ENCODE results near the gene SPATC1L. TPM values are rescaled to one million over a fixed set of nuclear protein-coding genes. Genes with fewer than 3 reads are reported as not detected.

The SPATC1L gene
- polyA plus RNA-seq, 1 donor from 2014 or later = 20.6 TPM

DNA sequence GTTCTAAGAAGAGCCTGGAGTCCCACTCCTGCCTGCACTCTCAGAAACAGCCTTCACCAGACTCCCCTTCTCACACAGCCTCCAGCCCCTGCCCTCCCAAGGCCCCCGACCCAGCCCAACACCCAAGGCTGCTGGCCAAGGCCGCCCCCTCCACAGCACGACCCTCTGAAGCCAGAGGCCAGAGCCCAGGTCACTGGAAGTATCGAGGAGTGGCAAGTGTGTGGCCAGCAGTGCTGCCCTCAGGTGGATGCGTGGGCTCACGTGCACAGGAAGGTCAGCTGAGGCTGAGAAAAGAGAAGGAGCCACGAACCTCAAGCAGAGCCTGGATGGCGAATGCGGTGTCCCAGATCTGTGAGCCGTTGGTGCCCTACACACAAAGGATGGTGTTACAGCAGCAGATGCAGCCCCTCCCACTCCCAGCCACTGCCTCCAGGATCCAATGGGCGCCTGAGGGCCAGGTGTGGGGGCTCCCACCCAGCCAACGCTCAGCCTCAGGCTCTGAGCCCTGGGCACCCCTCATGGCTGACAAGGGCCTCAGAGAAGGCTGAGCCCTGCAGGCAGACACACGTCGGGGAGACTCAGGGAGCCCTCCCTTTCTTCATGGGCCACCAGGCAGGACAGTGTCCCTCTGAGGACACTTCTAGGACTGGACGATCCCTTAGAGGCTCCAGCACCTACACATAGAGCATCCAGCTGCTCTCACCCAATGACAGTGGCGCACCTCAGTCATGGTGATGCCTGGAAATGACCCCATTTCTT, 26.3 kb upstream of the SPATC1L start:
- Histone ChIP-seq H3K79me2 (replicated peaks; ENCODE audit: insufficient read depth, low read length) (no peaks in the 10 kb centered on the region), H3K27ac (ENCODE audit: low read length) (no peak overlapping the region), H3K27me3 (ENCODE audit: insufficient read depth, low read depth, low read length) (no peaks in the 10 kb centered on the region), H3K4me2 (ENCODE audit: low read length) (no peak overlapping the region), H3F3A (ENCODE audit: insufficient read depth, low read length, poor library complexity, severe bottlenecking) (no peaks in the 10 kb centered on the region), H2AFZ (ENCODE audit: low read depth, low read length) (no peak overlapping the region), H3K9me3 (ENCODE audit: low read length) (no peaks in the 10 kb centered on the region), H3K4me3 (ENCODE audit: low read length) (no peak overlapping the region), H4K20me1 (ENCODE audit: insufficient read depth) (no peaks in the 10 kb centered on the region), H3K9me2 (ENCODE audit: insufficient read depth, low read length) (no peaks in the 10 kb centered on the region), H3K9ac (ENCODE audit: low read length) (no peak overlapping the region), H3K36me3 (ENCODE audit: insufficient read depth, low read length) (no peaks in the 10 kb centered on the region)
- TF ChIP-seq EZH2 (IDR thresholded peaks at IDR 0.05; ENCODE audit: borderline replicate concordance, insufficient read depth, low read length, poor library complexity, severe bottlenecking) = no peak
- no peak for TF ChIP-seq TAF1 (IDR thresholded peaks at IDR 0.05; ENCODE audit: low read depth)
- TF ChIP-seq, protein P1, sequence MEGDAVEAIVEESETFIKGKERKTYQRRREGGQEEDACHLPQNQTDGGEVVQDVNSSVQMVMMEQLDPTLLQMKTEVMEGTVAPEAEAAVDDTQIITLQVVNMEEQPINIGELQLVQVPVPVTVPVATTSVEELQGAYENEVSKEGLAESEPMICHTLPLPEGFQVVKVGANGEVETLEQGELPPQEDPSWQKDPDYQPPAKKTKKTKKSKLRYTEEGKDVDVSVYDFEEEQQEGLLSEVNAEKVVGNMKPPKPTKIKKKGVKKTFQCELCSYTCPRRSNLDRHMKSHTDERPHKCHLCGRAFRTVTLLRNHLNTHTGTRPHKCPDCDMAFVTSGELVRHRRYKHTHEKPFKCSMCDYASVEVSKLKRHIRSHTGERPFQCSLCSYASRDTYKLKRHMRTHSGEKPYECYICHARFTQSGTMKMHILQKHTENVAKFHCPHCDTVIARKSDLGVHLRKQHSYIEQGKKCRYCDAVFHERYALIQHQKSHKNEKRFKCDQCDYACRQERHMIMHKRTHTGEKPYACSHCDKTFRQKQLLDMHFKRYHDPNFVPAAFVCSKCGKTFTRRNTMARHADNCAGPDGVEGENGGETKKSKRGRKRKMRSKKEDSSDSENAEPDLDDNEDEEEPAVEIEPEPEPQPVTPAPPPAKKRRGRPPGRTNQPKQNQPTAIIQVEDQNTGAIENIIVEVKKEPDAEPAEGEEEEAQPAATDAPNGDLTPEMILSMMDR (IDR thresholded peaks at IDR 0.05; ENCODE audit: poor library complexity, severe bottlenecking) = no peak
- TF ChIP-seq RAD21 (conservative IDR thresholded peaks at IDR 0.05) = no peak
- no peak for TF ChIP-seq SMC3 (conservative IDR thresholded peaks at IDR 0.05; ENCODE audit: poor library complexity)
- TF ChIP-seq, protein P2, sequence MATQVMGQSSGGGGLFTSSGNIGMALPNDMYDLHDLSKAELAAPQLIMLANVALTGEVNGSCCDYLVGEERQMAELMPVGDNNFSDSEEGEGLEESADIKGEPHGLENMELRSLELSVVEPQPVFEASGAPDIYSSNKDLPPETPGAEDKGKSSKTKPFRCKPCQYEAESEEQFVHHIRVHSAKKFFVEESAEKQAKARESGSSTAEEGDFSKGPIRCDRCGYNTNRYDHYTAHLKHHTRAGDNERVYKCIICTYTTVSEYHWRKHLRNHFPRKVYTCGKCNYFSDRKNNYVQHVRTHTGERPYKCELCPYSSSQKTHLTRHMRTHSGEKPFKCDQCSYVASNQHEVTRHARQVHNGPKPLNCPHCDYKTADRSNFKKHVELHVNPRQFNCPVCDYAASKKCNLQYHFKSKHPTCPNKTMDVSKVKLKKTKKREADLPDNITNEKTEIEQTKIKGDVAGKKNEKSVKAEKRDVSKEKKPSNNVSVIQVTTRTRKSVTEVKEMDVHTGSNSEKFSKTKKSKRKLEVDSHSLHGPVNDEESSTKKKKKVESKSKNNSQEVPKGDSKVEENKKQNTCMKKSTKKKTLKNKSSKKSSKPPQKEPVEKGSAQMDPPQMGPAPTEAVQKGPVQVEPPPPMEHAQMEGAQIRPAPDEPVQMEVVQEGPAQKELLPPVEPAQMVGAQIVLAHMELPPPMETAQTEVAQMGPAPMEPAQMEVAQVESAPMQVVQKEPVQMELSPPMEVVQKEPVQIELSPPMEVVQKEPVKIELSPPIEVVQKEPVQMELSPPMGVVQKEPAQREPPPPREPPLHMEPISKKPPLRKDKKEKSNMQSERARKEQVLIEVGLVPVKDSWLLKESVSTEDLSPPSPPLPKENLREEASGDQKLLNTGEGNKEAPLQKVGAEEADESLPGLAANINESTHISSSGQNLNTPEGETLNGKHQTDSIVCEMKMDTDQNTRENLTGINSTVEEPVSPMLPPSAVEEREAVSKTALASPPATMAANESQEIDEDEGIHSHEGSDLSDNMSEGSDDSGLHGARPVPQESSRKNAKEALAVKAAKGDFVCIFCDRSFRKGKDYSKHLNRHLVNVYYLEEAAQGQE (IDR thresholded peaks at IDR 0.05; ENCODE audit: borderline replicate concordance) = no peak
- TF ChIP-seq EP300 (conservative IDR thresholded peaks at IDR 0.05; ENCODE audit: poor library complexity, severe bottlenecking) = no peak
- TF ChIP-seq POLR2AphosphoS5 (IDR thresholded peaks at IDR 0.05) = no peak
- no peak for TF ChIP-seq MXI1 (conservative IDR thresholded peaks at IDR 0.05; ENCODE audit: poor library complexity, severe bottlenecking)

DNA sequence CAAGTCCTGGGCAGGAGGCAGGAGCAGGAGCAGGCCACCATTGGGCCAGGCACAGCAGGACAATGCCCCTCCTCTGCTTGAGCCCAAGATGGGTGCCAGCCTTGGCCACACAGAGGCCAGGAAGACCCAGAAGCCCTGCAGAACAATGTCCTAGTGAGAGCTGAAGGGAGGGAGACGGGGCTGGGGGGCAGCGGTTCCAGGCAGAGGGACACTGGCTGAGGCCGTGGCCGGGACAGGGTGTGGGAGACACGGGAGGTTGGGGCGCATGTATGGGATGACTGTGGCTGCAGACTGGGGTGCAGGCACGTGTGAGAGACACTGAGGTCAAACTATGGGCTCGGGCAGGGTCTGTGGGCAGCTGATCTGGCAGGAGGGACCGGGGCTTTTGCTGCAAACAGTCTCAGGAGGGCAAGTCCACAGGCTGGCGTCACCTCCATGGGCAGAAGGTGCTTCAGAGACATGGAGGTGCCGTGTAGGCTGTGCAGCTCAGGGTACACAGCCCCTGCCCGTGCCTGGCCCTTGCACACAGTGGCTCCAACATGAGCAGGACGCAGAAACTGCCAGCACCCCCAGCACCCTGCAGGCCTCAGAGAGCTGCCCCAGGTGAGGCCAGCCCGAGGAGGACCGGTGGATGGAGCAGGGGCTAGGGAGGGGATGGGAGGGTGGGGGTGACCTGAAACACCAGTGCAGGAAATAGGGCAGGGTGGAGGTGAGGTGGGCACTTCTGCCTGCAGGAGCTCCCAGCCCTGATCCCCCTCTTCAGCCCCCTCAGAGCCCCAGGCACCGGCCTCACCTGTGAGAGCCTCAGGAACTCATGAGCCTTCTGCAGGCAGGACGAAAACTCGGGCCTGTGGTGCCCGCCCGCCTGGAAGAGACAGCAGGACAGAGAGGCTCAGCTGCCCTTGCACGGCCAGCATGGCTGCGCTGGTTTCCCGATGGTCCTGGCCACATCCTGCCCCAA, 24.8 kb upstream of the SPATC1L start:
- Histone ChIP-seq H3K27ac (ENCODE audit: low read length) (no peak overlapping the region), H3K9me2 (ENCODE audit: insufficient read depth, low read length) (no peaks in the 10 kb centered on the region), H3K36me3 (ENCODE audit: insufficient read depth, low read length) (no peaks in the 10 kb centered on the region), H3K79me2 (replicated peaks; ENCODE audit: insufficient read depth, low read length) (no peaks in the 10 kb centered on the region), H3K4me2 (ENCODE audit: low read length) (no peak overlapping the region), H3K4me3 (ENCODE audit: low read length) (no peak overlapping the region), H3K27me3 (ENCODE audit: insufficient read depth, low read depth, low read length) (no peaks in the 10 kb centered on the region), H2AFZ (ENCODE audit: low read depth, low read length) (no peak overlapping the region), H3F3A (ENCODE audit: insufficient read depth, low read length, poor library complexity, severe bottlenecking) (no peaks in the 10 kb centered on the region), H4K20me1 (ENCODE audit: insufficient read depth) (no peaks in the 10 kb centered on the region), H3K9ac (ENCODE audit: low read length) (no peak overlapping the region), H3K9me3 (ENCODE audit: low read length) (no peaks in the 10 kb centered on the region)
- no peak for TF ChIP-seq EZH2 (IDR thresholded peaks at IDR 0.05; ENCODE audit: borderline replicate concordance, insufficient read depth, low read length, poor library complexity, severe bottlenecking)
- TF ChIP-seq SMC3 (conservative IDR thresholded peaks at IDR 0.05; ENCODE audit: poor library complexity) = no peak
- no peak for TF ChIP-seq EP300 (conservative IDR thresholded peaks at IDR 0.05; ENCODE audit: poor library complexity, severe bottlenecking)
- no peak for TF ChIP-seq POLR2AphosphoS5 (IDR thresholded peaks at IDR 0.05)
- no peak for TF ChIP-seq MXI1 (conservative IDR thresholded peaks at IDR 0.05; ENCODE audit: poor library complexity, severe bottlenecking)
- no peak for TF ChIP-seq RAD21 (conservative IDR thresholded peaks at IDR 0.05)
- TF ChIP-seq, protein P1 (IDR thresholded peaks at IDR 0.05; ENCODE audit: poor library complexity, severe bottlenecking) = no peak
- TF ChIP-seq TAF1 (IDR thresholded peaks at IDR 0.05; ENCODE audit: low read depth) = no peak
- TF ChIP-seq, protein P2 (IDR thresholded peaks at IDR 0.05; ENCODE audit: borderline replicate concordance) = no peak
